ENCODE measurements around the gene CLDN15. TPM values are rescaled to one million over a fixed set of nuclear protein-coding genes. Genes with fewer than 3 reads are reported as not detected.
"Not testable (repeated sequence)": the region's sequence is repeated elsewhere in the genome, so short reads cannot be mapped to it uniquely, and the experiment has no call there.

The CLDN15 gene
- total and polyA plus RNA-seq, 11 donors, result 1.4 to 37.6 (median 2.2) TPM

DNA sequence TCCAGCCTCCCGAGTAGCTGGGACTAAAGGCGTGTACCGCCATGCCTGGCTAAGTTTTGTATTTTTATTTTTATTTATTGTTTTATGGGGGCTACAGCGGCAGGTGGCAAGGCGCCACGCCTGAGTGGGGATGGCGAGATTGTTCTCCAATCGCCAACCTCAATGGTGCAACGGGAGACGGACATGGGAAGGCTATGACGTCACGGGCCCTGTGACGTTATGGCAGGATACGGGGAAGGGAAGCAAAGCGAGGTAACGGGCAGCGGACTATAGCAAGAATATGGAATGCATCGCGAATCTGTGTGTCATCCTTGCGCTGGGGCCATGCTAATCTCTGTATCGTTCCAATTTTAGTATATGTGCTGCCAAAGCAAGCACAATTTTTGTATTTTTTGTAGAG, 32.1 kb upstream of the CLDN15 start:
- ATAC-seq, result no peak
- Histone ChIP-seq H3K27ac (no peak overlapping the region), H3K27me3 (peaks cover 0 to 5% (median 0%) of the 10 kb centered on the region in 9 donors), H3K4me3 (no peak overlapping the region), H3K36me3 (no peaks in the 10 kb centered on the region), H3K9me3 (no peaks in the 10 kb centered on the region), H3K4me1 (no peaks in the 10 kb centered on the region)
- 89 to 91% (median 89%) methylated on average over 21 of the region's 21 CpGs for WGBS, 4 donors
- intact Hi-C loops (cut with DNase I), result loop anchor here in 1 of 10 donors (10.0 kb wide), 1 partner anchor 375 kb away; the partner anchor contains the start of gene ACHE
- no peak for DNase-seq
- no peak for TF ChIP-seq CTCF (IDR thresholded peaks at IDR 0.05)
- no peak for TF ChIP-seq POLR2A (IDR thresholded peaks at IDR 0.05)

DNA sequence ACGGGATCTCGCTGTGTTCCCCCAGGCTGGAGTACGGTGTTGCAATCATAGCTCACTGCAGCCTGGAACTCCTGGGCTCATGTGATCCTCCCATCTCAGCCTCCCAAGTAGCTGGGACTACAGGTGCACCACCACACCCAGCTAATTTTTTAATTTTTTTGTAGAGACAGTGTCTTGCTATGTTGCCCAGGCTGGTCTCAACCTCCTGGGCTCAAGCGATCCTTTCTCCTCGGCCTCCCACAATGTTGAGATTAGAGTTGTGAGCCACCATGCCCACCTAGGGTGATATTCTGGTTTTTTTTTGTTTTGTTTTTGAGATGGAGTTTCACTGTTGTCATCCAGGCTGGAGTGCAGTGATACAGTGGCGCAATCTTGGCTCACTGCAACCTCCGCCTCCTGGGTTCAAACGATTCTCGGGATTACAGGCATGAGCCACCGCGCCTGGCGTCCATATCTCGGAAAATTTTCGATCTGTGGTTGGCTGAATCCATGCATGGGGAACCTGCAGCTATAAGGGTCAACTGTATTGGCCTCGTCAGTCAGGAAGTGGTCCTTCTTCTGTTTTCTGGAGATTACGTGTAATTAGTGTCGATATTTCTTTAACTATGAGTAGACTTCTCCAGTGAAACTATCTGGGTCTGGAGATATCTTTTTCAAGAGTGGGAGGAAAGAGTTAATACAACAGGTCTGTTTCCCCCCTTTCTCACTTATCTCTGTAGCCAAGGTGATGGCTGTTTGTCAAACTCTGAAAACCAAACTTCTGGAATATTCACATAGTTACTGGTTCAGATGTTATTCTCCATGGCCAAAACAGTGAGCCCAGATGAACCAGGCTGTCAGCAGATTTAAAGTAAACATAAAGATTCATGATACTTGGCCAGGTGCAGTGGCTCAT, 28.3 kb upstream of the CLDN15 start:
- 61 to 67% (median 65%) methylated on average over 17 of the region's 17 CpGs for WGBS, 4 donors
- intact Hi-C loops (cut with DNase I), result loop anchor here in 1 of 10 donors (2.0 kb wide), 1 partner anchor 15 kb away; no protein-coding TSS in a partner anchor
- peaks cover 0 to 5% (median 0%) of the 10 kb centered on the region in 12 donors for H3K4me1 ChIP-seq
- no peak for TF ChIP-seq CTCF (IDR thresholded peaks at IDR 0.05)
- TF ChIP-seq POLR2A (IDR thresholded peaks at IDR 0.05), result no peak
- no peaks in the 10 kb centered on the region for H3K36me3 ChIP-seq
- H3K4me3 ChIP-seq, result no peak overlapping the region
- no peak for DNase-seq
- H3K27me3 ChIP-seq, result peaks cover 0 to 5% (median 0%) of the 10 kb centered on the region in 9 donors
- no peak overlapping the region for H3K27ac ChIP-seq
- no peaks in the 10 kb centered on the region for H3K9me3 ChIP-seq
- ATAC-seq, result no peak

- peak overlapping the region in 1 of 12 donors; percentile 53 for H3K27ac ChIP-seq
- intact Hi-C loops (cut with DNase I), result loop anchor here in 1 of 10 donors (2.0 kb wide), 1 partner anchor 17 kb away; no protein-coding TSS in a partner anchor
- 36 to 47% (median 43%) methylated on average over 6 of the region's 6 CpGs for WGBS, 4 donors
These were observed 26.6 kb upstream of the CLDN15 start for GRCh38 chr7:101264102-101264706.

DNA sequence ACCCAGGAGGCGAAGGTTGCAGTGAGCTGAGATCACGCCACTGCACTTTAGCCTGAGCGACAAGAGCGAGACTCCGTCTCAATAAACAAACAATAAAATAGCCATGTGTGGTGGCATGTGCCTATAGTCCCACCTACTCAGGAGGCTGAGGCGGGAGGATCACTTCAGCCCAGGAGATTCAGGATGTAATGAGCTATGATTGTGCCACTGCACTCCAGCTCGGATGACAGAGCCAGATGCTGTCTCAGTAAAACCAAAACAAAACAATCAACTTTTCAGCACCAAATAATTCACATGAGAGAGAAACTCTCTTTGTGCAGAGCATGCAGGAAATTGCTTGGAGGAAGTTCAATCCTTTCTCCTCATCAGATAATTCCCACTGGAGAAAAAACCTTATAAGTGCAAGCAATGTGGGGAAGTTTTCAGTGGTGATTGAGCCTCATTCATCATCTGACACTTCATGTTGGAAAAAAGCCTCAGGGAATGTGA, 20.7 kb upstream of the CLDN15 start:
- no peak overlapping the region for H3K4me3 ChIP-seq
- H3K4me1 ChIP-seq, result no peaks in the 10 kb centered on the region
- H3K27ac ChIP-seq, result no peak overlapping the region
- H3K36me3 ChIP-seq, result no peaks in the 10 kb centered on the region
- intact Hi-C loops (cut with DNase I), result no loop called here
- no peaks in the 10 kb centered on the region for H3K27me3 ChIP-seq
- WGBS, 4 donors, result 44 to 70% (median 57%) methylated on average over 7 of the region's 7 CpGs
- no peak for DNase-seq
- H3K9me3 ChIP-seq, result no peaks in the 10 kb centered on the region
- no peak for ATAC-seq
- no peak for TF ChIP-seq CTCF (IDR thresholded peaks at IDR 0.05)
- no peak for TF ChIP-seq POLR2A (IDR thresholded peaks at IDR 0.05)

More at GRCh38 chr7:101264102-101264706, 26.6 kb upstream of the CLDN15 start:
- not testable (repeated sequence) for H3K4me3 ChIP-seq, H3K27me3 ChIP-seq, H3K4me1 ChIP-seq, H3K36me3 ChIP-seq, H3K9me3 ChIP-seq
- peak; percentile 85 to 97 (median 90) for ATAC-seq
- peak in 3 of 5 donors; percentile 32 to 70 (median 49) for DNase-seq
